ENCODE data around the gene DCP1A.

The DCP1A gene

GRCh38 chr3:53242642-53243041, 104.7 kb downstream of the DCP1A start:
- no peak for DNase-seq

GRCh38 chr3:53242155-53242554, 105.2 kb downstream of the DCP1A start:
- DNase-seq = no peak

- DNase-seq = no peak
Observed at GRCh38 chr3:53240989-53241972, 106.1 kb downstream of the DCP1A start.

- DNase-seq = no peak
Observed at GRCh38 chr3:53239800-53240199, 107.5 kb downstream of the DCP1A start.

- no peak for DNase-seq
Observed at GRCh38 chr3:53238886-53239285, 108.5 kb downstream of the DCP1A start.

- DNase-seq = no peak
Observed at GRCh38 chr3:53238051-53238850, 109.1 kb downstream of the DCP1A start.

- DNase-seq = no peak
Observed at GRCh38 chr3:53236112-53236841, 111.1 kb downstream of the DCP1A start.

- no peak for DNase-seq
Observed at GRCh38 chr3:53235545-53235944, 111.8 kb downstream of the DCP1A start.

- DNase-seq = no peak
Observed at GRCh38 chr3:53234841-53235232, 112.5 kb downstream of the DCP1A start.

GRCh38 chr3:53234130-53234840, 113.1 kb downstream of the DCP1A start:
- DNase-seq = no peak
